ENCODE data around the gene GBP2.

GBP2 gene

DNA sequence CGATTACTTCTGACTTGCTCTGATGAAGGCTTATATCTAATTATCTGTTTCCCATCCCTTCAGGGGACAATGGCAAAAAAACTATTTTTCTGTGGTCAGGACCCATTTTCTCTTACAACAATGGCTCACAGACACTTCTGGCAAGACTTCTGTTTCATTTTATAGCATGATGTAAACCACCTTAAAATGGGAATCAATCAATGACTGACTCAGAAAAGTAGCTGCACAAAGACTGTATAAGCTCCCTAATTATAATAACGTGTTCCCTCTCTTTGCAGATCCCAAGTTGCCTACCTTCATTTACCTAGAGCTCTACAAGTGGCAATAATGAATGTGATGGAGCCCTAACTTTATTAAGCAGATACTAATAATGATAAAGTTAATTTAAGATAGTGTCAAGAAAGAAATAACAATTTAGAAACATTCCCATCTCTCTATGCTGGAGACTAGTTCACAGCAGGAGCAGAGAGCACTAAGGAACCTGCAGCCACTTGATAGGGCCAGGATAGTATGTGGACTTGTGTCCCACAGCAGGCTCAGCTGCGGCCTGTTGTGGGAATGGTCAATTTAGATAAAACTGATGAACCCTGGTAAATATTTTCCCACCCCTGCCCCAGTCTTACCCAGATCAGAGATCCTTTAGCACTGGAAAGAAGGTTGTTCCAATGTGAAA is 538 bp downstream of the GBP2 start:
- H3K4me3 ChIP-seq (ENCODE audit: low read depth, low read length) = peak overlapping the region; percentile 62
- TF ChIP-seq, protein P1, sequence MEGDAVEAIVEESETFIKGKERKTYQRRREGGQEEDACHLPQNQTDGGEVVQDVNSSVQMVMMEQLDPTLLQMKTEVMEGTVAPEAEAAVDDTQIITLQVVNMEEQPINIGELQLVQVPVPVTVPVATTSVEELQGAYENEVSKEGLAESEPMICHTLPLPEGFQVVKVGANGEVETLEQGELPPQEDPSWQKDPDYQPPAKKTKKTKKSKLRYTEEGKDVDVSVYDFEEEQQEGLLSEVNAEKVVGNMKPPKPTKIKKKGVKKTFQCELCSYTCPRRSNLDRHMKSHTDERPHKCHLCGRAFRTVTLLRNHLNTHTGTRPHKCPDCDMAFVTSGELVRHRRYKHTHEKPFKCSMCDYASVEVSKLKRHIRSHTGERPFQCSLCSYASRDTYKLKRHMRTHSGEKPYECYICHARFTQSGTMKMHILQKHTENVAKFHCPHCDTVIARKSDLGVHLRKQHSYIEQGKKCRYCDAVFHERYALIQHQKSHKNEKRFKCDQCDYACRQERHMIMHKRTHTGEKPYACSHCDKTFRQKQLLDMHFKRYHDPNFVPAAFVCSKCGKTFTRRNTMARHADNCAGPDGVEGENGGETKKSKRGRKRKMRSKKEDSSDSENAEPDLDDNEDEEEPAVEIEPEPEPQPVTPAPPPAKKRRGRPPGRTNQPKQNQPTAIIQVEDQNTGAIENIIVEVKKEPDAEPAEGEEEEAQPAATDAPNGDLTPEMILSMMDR (IDR thresholded peaks at IDR 0.05; ENCODE audit: low read depth, low read length) = no peak

DNA sequence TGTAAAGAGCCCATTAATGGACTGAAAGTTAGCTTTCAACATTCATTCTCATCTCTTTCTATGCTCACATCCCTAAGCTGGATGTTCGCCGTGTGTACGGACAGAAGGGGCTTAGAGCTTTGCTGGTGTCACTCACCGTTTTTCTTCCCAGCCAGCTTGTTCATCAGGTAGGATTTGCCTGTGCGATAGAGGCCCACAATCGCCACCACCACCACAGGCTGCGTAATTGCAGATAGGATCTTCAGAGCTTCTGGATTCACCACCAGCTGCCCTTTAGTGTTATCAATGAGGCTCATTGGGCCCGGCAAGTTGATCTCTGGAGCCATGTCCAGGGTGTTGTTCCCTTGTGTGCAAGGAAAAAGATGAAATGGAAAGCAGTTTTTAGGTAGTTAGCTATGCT is 4.3 kb downstream of the GBP2 start:
- no peak overlapping the region for H3K4me3 ChIP-seq (ENCODE audit: low read depth, low read length)
- TF ChIP-seq, protein P1 (IDR thresholded peaks at IDR 0.05; ENCODE audit: low read depth, low read length) = no peak

DNA sequence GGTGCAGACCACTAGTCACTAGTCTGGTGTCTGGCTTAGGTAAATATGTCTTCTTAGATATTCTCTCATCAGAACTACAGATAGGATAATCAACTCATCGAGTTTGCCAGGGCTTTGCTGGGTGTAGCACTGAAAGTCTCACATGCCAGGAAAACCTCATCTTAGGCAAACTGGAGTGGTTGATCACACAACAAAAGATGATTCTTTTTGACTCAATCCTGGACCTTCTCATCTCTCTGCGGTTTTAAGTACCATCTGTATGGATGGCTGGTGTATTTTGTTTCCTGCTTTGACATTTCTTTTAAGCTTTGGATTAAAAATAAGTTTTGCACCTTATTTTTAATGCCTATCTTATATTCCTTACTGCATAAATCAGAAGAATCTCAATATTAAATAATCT is 11.3 kb downstream of the GBP2 start:
- H3K4me3 ChIP-seq (ENCODE audit: low read depth, low read length) = no peak overlapping the region
- TF ChIP-seq, protein P1 (IDR thresholded peaks at IDR 0.05; ENCODE audit: low read depth, low read length) = no peak

DNA sequence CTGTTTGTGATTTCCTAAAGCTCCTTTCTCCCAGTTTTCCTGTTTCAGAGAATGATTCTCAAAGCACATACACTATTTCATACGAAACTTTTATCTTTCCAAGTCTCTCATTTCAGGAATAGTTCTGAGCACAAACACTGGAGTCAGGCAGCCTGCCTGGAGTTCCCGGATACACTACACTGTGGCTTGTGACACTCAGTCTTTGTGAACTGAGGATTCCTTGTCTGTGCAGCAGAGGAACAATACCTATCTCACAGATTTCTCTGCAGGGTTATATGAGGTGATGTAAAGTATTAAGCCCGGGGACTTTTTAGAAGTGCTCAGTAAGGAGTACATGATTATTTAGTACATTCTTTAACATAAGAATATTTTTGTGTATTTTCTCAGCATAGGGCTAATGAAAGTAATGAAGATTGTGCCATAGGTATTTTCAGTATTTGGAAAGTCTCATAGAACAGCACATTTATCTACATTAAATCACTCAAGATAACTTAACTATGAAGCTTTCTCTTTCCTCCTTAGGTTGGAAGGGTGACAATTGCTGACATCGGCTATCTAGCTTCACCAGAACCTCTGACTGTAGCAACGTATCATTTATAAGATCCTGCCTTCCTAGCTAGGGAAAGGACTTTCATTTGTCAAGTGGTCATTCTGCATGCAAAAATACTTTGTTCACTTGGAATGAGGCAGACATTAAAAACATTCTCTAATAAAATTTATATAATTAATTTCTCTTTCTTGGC is 12.9 kb downstream of the GBP2 start:
- TF ChIP-seq, protein P1 (IDR thresholded peaks at IDR 0.05; ENCODE audit: low read depth, low read length) = no peak

DNA sequence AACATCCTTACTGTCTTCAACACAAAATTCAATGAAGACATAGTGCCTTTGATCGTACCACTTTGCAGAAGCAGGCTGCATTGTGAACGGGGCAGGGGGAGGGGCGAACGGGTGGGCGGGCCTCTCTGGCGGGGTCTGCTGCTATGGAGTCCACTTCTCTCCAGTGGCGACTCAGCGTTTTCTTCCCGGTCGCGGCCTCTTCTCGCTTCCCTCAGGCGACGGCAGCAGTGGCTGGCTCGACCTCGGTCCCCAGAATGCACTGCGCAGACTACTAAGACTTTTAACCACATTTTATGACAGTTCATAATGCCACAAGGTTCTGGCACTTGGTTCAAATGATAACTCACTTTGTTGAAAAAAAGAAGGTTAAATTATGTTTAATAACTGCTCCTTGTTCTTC is 21.2 kb downstream of the GBP2 start:
- H3K4me3 ChIP-seq (ENCODE audit: low read depth, low read length) = no peak overlapping the region
- TF ChIP-seq, protein P1 (IDR thresholded peaks at IDR 0.05; ENCODE audit: low read depth, low read length) = no peak

More for the DNA sequence above, 12.9 kb downstream of the GBP2 start:
- no peak overlapping the region for H3K4me3 ChIP-seq (ENCODE audit: low read depth, low read length)

DNA sequence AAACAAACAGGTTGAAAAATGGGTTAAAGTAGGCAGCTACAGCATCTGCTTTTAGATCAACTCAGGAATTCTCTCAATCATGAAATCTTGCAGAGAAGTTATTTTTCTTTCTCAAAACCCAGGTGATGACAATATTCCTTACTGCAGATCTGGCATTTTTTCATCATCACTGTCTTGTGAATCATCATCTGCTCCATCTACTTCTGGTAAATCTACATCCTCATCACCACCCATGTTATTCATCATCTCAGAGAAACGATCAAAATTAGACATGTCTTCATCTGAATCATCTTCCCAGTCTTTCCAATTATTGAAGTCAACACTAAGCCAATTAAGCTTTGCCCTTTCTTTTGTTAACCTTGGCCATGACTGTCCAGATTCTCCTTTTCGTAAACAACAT is 21.8 kb downstream of the GBP2 start:
- TF ChIP-seq, protein P1 (IDR thresholded peaks at IDR 0.05; ENCODE audit: low read depth, low read length) = no peak
- no peak overlapping the region for H3K4me3 ChIP-seq (ENCODE audit: low read depth, low read length)

DNA sequence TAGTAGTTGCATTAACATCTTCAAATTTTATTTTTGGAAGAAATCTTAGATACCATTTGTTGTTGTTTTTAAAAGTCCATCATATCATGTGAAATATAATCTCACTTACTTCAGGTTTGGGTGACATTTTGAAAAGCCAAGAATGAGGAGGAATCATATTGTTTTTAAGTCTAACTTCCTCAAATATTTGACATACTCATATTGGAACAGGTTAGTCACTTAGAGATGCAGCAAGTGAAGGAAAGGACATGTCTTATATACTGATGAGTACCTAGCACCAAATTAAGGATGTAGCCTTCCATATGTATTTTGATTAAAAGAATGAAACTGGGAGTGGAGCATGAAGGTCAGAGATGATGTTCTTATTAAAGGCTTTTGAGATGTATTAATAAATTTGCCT is 23.9 kb downstream of the GBP2 start:
- H3K4me3 ChIP-seq (ENCODE audit: low read depth, low read length) = no peak overlapping the region
- TF ChIP-seq, protein P1 (IDR thresholded peaks at IDR 0.05; ENCODE audit: low read depth, low read length) = no peak
